ENCODE measurements around the gene JMJD8.

JMJD8 gene

DNA sequence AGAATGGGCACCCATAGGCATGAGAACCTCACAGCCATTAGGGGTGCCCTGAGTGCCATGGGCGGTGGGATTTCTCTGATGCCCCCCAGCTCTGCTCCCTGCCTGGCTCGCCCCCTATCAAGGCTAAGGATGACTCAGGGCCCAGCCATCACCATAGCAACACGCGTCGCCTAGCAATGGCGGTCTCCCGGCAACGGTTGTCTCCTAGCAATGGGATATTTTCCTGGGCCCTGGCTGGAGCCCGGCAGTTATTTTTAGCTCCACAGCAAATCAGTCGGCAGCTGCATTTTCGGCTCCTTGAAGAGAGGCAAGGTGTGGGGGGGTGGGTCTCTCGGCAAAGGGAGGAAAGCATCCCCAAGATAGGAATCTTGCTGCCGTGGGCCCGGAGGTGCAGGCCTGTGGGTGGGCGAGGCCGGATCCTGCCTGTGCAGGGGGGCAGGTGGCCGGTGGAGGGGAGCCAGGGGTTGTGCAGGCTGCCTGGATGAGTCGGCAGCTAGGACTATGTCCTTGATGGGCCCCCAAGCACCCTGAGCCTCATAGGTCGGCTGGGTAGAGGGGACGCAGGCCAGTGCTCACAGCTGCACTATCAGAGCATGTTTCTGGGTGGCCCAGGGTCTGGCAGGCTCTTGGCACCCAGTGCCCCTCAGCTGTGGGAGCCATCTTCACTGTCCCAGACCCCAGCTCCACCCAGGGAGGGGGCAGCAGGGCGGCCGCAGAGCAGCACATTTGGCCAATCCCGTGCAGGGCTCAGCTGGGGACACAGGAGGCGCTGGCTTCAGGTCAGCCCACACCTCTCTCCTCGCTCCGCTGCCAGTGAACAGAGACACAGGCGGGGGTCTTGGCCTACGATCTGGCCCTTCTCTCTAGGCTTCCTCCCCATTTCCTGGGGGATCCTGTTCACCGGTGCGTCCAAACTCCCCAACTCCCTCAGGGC lies 25.7 kb upstream of the JMJD8 start:
- peak in 1 of 2 donors; percentile 24 for DNase-seq

DNA sequence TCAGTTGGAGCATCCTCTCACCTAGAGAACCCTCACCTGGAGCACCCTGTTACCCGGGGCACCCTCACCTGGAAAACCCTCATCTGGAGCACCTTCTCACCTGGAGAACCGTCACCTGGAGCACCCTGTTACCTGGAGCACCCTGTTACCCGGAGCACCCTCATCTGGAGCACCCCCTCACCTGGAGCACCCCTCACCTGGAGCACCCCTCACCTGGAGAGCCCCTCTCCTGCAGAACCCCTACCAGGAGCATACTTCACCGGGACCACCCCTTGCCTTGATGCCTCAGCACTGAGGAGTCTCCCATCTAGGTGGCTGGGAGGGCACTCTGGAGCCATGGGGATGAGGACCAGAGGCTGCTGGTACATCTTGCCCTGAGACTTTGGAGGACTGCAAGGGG lies 24.8 kb upstream of the JMJD8 start:
- DNase-seq, result no peak

DNA sequence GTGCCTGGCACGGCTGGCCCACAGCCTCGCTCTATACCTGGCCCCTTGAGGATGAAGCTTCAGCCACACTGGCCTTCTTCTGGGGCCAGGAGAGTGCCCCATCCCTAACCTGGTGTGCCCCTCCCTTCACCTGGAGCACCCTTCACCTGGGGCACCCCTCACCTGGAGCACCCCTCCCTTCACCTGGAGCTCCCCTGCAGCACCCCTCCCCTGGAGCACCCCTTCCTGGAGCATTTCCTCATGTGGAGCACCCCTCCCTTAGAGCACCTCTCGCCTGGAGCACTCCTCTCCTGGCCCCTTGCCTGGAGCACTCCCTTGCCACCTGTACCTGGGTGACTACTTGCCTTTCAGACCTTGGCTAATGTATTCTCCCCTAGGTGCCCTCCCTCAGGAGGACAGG lies 23.9 kb upstream of the JMJD8 start:
- DNase-seq, result no peak

DNA sequence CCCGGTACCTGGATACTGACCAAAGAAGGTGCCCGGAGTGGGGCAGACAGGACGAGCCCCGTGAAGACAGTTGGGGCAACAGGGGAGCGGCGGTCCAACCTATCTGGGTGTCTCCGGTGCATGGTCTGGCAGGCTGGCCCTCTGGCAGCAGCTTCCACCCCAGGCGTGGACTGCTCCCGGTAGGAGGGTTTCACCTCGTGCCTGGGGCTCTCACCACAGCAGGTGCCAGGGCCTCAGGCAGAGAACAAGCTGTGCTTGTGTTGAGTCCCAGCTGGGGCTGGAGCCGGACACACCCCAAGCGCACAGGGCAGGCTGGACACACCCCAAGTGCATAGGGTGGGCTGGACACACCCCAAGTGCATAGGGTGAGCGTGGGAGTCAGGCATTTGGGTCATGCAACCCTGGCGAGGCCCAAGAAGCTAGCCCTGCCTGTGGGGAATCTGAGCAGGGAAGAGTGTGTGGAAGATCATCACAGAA lies 23.0 kb upstream of the JMJD8 start:
- no peak for DNase-seq

DNA sequence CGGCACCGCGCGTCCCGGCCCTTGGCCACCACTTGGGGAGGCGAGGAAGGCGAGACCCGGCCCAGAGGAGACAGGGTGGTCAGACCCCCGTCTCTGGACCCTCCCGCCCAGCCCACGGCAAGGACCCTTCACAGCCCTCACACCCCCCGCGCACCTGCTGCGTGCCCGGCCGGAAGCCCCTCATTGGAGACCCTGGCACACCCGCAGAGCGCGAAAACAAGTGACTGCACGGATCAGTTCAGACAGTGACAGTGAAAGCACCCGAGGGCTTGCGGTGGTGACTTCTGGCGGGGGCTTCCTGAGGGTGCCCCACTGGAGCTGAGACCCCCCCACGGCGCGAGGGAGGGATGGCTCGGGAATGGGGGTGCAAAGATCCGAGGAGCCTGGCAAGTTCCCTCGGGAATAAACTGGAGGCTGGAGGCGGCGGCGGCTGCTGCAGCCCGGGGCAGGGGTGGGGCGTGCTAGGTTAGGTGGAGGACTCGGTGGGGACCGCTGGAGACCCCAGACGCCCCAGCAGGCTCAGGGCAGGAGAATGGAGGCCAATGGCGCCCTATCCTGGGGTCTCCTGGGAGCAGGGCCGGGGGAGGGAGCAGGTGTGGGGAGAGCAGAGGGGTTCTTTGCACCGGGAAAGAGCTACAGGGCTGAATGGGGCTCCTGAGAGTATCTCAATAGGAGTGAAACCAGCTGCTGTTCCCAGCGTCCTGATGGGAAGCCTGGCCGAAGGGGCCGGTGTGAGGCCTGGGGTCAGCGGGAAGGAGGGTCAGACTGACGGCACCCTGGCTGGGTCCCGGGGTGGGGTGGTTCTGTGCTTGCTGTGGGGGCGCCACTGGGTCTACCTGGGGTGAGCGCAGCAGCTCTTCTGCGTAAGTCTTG lies 22.3 kb upstream of the JMJD8 start:
- DNase-seq, result no peak

DNA sequence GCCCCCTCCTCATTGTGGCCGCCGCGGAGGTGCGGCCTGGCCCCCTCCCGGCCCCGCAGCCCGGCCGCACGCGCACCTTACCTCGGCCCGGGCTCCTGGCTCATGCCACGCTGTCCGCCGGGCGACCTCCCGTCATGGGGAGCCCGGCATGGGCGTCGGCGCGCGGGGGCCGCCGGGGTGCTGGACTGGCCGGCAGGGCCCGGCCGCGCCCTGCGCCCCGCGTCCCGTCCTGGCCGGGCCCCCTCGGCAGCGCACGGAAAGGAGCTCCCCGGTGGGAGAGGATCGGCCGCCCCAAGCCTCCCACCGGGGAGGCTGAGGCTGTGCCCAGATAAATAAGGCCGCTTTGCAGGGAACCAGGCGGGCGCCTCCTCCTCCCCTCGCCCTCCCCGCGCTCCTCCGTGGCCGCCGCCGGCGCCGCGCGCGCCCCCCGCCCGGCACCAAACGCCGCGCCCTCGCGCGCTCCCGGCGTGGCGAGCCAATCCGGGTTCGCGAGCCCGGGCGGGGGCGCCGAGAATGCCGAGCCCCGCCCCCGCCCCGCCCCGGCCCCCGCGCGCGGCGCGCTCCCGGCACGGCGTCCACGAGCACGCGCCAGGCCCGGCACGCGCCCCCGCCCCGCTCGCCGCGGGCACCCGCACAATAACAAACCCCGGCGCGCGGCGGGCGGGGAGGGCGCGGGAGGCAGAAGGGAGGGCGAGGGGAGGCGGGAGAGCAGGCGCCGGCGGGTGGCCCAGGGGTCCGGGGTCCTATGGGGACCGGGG lies 21.5 kb upstream of the JMJD8 start, which contains the start of gene FBXL16:
TSS of gene FBXL16 (minus strand) at position 371 of the 758 bp plus-strand sequence. CDS start 8,396 bp downstream, outside the sequence.
- no peak for DNase-seq

DNA sequence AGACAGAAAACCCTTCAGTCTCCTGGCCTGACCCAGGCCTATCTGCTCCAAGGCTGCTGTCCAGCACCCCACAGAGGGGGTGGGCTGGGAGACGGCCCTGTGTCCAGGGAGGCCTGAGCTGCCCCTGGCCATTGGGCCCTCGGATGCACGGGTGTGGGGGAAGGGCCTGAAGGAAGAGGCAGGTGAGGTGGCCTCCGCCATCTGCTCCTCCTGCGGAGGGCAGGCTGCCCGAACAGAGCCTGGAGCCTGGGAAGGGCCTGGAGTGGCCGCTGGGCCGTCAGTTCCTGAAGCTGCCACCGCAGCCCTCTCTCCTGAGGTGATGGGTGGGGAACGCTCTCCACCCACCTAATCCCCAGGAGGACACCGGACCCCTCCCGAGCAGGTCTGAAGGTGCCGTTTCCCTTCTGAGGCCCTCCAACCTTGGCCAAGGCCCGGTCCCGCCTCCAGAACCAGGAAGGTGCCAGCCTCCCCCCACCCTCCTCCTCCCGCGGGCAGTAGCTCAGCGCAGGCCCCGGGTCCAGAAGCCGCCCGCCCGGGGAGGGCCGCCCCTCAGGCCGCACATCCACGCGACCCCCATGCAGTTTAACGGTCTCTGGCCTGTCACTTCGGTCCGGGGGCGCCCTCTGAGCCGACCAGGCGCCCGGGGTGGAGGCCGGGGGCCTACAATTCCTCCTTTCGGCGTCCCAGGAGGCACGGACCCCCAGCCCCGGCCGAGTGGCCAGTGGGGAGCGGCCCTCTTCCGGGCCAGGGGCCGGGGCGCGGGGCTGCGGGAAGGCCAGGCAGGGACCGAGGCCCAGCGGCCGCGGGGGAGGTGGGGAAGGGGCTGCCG lies 20.6 kb upstream of the JMJD8 start:
- no peak for DNase-seq

DNA sequence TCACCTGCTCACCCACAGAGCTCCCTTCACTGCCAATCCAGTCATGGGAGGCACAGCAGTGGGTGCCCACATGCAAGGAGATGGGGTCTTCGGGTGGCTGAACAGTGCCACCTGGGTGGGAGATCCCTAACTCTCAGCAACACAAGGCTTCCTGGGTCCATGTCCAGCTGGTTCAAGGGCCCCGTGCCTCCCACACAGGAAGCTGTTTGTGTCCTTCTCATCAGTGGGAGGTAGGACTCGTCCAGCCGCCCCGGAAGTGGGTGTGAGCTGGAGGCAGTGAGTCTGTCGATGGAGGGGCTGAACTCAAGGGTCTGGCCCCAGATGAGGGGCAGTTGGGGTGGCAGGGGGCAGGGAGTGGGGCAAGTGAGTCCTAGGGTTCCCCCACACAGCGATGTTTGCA lies 19.9 kb upstream of the JMJD8 start:
- DNase-seq, result no peak

DNA sequence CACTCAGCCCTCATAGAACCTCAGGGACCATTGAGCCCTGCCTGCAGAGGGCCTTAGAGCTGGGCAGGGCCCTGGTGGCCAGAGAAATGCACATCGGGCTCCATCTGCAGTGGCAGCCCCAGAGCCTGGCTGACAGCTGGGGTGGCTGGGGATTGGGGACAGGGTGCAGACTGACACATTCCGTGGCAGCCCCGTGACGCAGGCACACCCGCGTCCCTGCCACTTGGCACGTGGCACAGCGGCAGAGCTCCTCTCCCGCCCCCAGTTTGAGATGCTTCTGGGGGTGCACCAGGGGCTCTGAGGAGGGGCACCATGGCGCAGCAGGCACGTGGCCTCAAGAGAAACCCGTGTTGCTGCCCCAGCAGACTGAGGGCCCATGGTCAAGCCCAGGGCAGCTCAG lies 19.3 kb upstream of the JMJD8 start:
- no peak for DNase-seq

DNA sequence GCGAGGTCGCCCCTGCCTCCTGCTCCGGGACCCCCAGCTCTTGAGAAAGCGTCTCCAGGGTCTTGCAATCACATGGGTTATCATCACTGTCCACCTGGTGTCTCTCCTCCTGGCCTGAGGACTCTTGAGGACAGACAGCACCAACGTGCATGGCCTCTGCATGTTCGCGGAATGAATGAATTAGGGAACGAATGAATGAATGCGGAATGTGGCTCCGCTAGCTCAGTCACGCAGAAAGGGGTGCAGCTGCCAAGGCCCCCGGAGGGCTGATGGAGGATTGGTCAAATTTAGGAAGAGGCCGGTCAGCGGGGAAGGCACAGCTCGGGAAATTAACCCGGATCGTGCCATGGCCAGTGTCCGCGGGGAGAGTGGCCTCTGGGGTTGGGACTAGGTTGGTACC lies 18.2 kb upstream of the JMJD8 start:
- DNase-seq, result no peak

DNA sequence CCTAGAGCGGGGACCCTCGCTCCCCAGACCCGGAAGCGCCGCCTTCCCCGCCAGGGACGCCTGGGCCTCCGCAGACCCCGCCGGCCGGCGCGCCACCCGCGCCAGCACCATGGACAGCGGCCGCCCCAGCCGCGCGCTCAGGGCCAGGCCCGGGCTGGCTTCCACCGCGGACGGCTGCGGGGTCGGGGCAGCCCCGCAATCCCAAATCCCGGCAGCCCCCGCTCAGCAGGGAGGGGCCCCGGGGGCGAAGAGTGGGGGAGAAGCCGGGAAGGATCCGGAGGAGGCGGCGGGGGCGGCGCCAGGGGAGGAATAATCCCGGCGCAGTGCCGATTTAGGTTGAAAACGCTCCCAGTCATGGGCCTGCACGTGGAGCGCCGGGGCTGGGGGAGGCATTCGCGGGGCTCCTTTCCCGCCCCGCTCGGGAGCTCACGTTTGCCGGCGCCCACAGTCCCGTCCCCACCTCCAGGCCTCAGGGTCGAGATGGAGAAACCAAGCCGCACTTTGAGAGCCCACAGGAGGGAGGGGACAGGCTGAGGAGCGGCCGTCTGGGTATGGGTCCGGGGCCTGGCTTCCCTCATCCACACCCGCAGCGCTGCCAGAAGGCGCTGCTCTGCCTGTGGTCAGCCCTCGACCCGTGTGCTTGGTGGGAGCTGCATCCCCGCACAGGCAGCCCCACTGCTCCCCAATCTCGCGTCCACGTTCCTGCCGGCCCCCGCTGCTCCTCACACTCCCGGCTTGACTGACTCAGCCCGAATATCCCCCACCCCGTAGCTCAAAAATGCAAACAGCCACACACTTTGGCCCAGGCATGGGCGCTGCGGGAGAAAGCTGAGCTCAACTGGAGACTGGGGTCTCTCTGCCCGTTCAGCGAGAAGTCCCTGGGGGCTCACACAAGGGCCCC lies 16.8 kb upstream of the JMJD8 start:
- DNase-seq, result no peak

DNA sequence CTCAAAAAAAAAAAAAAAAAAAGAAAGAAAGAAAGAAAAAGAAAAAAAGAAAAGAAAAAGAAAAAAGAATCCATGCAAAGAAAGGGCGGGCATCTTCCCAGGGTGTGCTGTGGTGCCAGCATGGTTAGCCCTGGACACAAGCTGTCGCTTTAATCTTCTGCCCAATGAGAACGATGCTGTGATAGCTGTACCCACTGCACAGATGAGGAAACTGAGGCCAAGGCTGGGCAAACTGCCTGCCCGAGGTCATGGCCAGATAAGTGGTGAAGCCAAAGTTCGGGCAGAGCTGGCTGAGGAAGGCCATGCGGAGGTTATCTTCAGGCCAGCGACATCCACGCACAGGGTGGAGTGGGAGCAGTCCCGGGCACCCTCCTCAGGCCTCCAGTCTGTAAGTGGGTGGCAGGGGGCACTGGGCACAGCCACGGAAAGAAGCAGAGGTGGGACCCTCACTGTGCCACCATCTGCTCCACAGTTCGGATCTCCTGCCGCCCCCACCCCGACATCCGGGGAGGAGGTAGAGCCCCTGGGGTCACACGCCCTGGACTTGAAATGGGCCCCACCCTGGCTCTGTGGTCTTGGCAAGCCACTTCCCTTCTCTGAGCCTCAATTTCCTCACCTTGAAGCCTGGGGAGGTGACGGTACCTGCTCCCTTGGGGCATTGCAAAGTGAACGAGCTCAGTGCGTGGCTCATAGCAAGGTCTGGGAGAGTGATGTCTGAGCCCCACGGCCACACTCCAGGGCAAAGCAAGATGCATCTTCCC lies 15.0 kb upstream of the JMJD8 start:
- no peak for DNase-seq

DNA sequence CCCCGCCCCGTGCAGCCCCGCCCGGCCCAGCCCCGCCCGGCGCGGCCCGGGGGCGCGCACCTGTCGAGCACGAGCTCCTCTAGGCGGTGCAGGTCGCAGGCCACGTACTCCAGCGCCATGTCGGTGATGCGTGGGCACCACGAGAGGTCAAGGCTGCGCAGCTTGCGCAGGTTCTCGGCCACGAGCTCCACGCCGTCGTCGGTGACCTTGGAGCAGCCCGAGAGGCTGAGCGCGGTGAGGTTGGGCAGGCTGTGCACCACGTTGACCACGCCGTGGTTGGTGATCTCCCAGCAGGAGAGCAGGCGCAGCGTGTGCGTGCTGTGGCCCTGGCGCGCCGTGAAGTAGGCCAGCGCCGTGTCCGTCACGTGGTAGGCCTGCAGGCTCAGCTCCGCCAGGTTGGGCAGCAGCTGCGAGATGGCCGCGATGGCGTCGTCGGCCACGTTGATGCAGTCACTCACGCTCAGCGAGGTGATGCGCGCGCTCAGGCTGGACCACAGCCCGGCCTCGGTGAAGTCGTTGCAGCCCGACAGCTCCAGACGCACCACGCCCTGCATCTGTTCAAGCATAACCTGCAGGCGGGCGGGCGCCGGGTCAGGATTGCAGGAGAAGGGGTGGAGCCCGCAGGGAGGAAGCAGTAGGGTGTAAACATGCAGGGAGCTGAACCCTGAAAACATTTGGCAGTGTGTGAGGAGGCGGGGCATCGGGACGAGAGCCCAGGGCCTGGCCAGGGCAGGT lies 11.4 kb upstream of the JMJD8 start:
- DNase-seq, result peak in 1 of 2 donors; percentile 21

DNA sequence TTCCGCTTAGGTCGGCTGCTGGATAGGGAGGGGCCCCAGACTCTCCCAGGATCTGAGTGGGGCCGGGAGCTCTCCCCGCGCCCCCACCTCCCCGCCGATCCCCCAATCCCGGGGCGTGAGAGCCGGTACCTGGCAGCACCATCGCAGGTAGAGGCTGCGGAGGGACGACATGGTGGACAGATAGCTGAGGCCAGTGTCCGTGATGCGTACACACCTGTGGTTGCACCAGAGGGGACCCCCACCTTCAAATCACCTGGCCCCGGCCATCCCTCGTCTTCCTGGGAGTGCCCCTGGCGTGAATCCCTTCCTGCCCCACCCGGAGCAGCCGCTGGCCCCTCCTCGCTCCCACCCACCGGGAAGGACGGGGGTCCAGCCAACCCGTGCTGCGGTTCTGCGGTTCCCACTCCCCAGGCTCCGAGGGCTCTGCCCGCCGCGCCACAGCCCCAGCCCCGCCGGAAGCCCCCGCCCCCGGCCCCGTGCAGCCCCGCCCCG lies 10.8 kb upstream of the JMJD8 start:
- DNase-seq, result no peak

DNA sequence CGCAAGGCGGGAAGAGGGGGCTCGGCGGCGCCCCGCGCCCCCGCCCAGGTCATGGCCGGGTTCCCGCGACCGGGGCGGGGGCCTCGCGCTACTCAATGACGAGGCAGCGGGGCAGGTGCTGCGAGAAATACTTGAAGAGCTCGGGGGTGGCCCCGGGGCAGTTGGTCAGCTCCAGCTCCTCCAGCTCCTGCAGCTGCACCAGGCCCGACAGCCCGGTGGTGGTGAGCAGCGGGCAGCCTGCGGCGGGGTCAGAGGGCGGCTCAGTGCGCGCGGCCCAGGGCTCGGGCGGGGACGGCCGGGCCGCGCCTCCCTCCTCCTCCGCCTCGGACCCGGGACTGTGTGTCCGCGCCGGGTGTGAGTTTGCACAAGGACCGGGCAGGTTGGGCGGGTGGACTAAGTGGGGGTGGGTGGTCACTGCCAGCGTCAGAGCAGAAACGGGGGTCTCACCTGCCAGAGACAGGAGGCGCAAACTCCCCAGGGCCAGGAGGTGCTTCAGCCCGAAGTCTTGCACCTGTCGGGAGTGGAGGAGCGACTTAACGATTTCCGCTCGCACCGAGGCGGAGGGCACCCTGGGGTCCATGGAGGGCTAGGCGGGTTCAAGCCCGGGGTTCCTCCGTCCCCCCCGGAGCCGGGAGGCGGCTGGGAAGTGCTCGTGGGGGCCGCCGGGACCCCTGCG lies 10.2 kb upstream of the JMJD8 start:
- no peak for DNase-seq

DNA sequence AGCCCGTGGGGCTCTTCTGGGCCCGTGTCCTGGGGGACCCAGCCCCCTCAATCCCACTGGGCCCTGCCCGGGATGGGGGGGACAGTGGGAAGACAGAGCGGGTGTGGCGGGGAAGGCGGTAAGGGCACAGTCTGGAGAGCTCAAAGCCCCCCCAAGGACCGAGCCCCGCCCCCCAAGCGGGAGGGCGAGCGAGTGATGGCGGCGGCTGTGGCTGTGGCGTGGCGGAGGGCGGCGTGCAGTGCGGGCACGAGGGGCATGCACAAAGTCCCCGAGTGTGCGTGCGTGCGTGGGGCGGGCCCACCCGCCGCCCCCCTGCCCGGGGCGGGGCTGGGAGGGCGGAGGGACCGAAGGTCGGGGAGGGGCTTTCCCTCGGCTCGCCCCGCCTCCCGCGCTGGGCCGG lies 9.6 kb upstream of the JMJD8 start:
- no peak for DNase-seq

DNA sequence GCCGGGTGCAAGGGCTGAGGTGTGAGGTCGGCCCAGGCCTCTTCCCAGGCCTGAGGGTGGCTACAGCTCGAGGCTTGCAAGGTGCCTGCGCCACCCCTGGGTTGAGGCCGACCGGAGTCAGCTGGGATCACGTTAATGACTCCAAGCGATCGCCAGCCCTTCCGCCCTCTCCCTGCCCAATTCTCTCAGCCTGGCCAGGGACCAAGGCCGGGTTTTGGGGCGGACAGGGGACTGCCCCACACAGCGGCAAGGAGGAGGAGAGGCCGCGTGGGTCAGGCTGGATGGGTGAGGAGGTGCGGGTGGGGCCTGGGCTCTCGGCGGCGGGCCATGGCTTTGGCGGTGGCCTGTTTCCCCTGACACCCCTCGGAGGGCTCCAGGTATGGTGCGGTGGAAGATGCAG lies 9.2 kb upstream of the JMJD8 start:
- no peak for DNase-seq
